ENCODE results near the gene RAB5B.
A peak's percentile ranks its signal among the peaks of the same experiment; 100 is the strongest.
"Not testable (repeated sequence)": the region's sequence is repeated elsewhere in the genome, so short reads cannot be mapped to it uniquely, and the experiment has no call there.

Gene RAB5B

GRCh38 chr12:56040151-56040550 is 66.3 kb downstream of the RAB5B start:
- peaks cover 29% of the 10 kb centered on the region for H3K36me3 ChIP-seq
- DNase-seq, result no peak
- TF ChIP-seq CTCF (IDR thresholded peaks at IDR 0.05; ENCODE audit: low read depth, low read length), result no peak
- H3K27me3 ChIP-seq, result no peaks in the 10 kb centered on the region
- H3K4me3 ChIP-seq (ENCODE audit: low read depth, low read length), result no peak overlapping the region
- H3K9me3 ChIP-seq, result no peaks in the 10 kb centered on the region
- no peaks in the 10 kb centered on the region; the same call in 1 of the 2 replicates for H3K4me1 ChIP-seq

- H3K4me3 ChIP-seq (ENCODE audit: low read depth, low read length), result peak overlapping the region; percentile 55
- no peak for DNase-seq
- TF ChIP-seq CTCF (IDR thresholded peaks at IDR 0.05; ENCODE audit: low read depth, low read length), result no peak
- peaks cover 35% of the 10 kb centered on the region for H3K36me3 ChIP-seq
- H3K9me3 ChIP-seq, result no peaks in the 10 kb centered on the region
- no peaks in the 10 kb centered on the region for H3K27me3 ChIP-seq
- H3K4me1 ChIP-seq, result no peaks in the 10 kb centered on the region; the same call in 1 of the 2 replicates
Measured at GRCh38 chr12:56040963-56041551, 67.2 kb downstream of the RAB5B start.

GRCh38 chr12:56041552-56042429 is 67.9 kb downstream of the RAB5B start, which contains the start of gene RPS26:
Gene RPS26 (plus strand): TSS chr12:56041918. CDS start chr12:56042167, 249 bp downstream.
- Histone ChIP-seq H3K4me1 (no peaks in the 10 kb centered on the region; the same call in 1 of the 2 replicates), H3K9me3 (no peaks in the 10 kb centered on the region), H3K27me3 (no peaks in the 10 kb centered on the region), H3K4me3 (ENCODE audit: low read depth, low read length) (peak within 1 kb of the TSS; percentile 92), H3K36me3 (peaks cover 42% of the 10 kb centered on the region)
- DNase-seq, result peak; percentile 96
- TF ChIP-seq CTCF (IDR thresholded peaks at IDR 0.05; ENCODE audit: low read depth, low read length), result peak; percentile 56

GRCh38 chr12:56042430-56042813 is 68.5 kb downstream of the RAB5B start:
- not testable (repeated sequence) for DNase-seq

GRCh38 chr12:56042843-56043242 is 69.0 kb downstream of the RAB5B start:
- TF ChIP-seq CTCF (IDR thresholded peaks at IDR 0.05; ENCODE audit: low read depth, low read length), result no peak
- Histone ChIP-seq H3K4me3 (ENCODE audit: low read depth, low read length) (peak overlapping the region; percentile 92), H3K9me3 (no peaks in the 10 kb centered on the region), H3K4me1 (no peaks in the 10 kb centered on the region; the same call in 1 of the 2 replicates), H3K36me3 (peaks cover 43% of the 10 kb centered on the region), H3K27me3 (no peaks in the 10 kb centered on the region)
- DNase-seq, result no peak

More at GRCh38 chr12:56042430-56042813, 68.5 kb downstream of the RAB5B start:
- peaks cover 43% of the 10 kb centered on the region for H3K36me3 ChIP-seq
- peak overlapping the region; percentile 92 for H3K4me3 ChIP-seq (ENCODE audit: low read depth, low read length)
- H3K27me3 ChIP-seq, H3K9me3 ChIP-seq, H3K4me1 ChIP-seq: not testable (repeated sequence)
